Left ventricle myocardium inferior (tissue), 1 donor: Measurements from ENCODE around the gene ULBP1. TPM values are rescaled to one million over a fixed set of nuclear protein-coding genes. Genes with fewer than 3 reads are reported as not detected.
"Not testable (repeated sequence)": the region's sequence is repeated elsewhere in the genome, so short reads cannot be mapped to it uniquely, and the experiment has no call there.

Source experiments
- DNase-seq: peaks from one replicate; pipeline ENCODE4 v3.0.0-alpha.2; 2020
- H3K27ac ChIP-seq: fragments of 200-600 bp; replicated peaks from 2 replicates; pipeline ENCODE4 v1.8.0; 2021
- H3K27me3 ChIP-seq: fragments of 200-600 bp; 2 replicates; pipeline ENCODE4 v1.8.0; 2021; ENCODE audit warnings: low read depth
- H3K36me3 ChIP-seq: fragments of 200-600 bp; 2 replicates; pipeline ENCODE4 v1.8.0; 2021
- H3K4me1 ChIP-seq: fragments of 200-600 bp; 2 replicates; pipeline ENCODE4 v1.8.0; 2021
- H3K4me3 ChIP-seq: fragments of 200-600 bp; 2 replicates; pipeline ENCODE4 v1.8.0; 2021; ENCODE audit warnings: mild to moderate bottlenecking, moderate library complexity
- H3K9me3 ChIP-seq: fragments of 200-600 bp; replicated peaks from 2 replicates; pipeline ENCODE4 v1.8.0; 2021
- intact Hi-C: fragments of 100-400 bp; cut with micrococcal nuclease; formaldehyde crosslinking; loops from one replicate; pipeline ENCODE4 v1.11.0; 2022
- total RNA-seq: library from RNA; stranded (reverse); fragmentation: NEBNext Ultra II Directional; extraction: Animal tissue kit (Norgen Biotek cat#: 25700); gene quantifications from one replicate; pipeline ENCODE4 v1.2.1, GENCODE V29; 2021
- TF ChIP-seq, protein P1 (sequence below): fragments of 200-600 bp; IDR thresholded peaks from 2 replicates; pipeline ENCODE4 v1.8.0; 2021; ENCODE audit warnings: antibody characterized with exemption, mild to moderate bottlenecking, borderline replicate concordance
- donor health status: DM: no; HTN: yes; CAD: no; lungs with severe emphysema.

ULBP1 gene
- total RNA-seq, 1 donor from 2014 or later, result 0.38 TPM

DNA sequence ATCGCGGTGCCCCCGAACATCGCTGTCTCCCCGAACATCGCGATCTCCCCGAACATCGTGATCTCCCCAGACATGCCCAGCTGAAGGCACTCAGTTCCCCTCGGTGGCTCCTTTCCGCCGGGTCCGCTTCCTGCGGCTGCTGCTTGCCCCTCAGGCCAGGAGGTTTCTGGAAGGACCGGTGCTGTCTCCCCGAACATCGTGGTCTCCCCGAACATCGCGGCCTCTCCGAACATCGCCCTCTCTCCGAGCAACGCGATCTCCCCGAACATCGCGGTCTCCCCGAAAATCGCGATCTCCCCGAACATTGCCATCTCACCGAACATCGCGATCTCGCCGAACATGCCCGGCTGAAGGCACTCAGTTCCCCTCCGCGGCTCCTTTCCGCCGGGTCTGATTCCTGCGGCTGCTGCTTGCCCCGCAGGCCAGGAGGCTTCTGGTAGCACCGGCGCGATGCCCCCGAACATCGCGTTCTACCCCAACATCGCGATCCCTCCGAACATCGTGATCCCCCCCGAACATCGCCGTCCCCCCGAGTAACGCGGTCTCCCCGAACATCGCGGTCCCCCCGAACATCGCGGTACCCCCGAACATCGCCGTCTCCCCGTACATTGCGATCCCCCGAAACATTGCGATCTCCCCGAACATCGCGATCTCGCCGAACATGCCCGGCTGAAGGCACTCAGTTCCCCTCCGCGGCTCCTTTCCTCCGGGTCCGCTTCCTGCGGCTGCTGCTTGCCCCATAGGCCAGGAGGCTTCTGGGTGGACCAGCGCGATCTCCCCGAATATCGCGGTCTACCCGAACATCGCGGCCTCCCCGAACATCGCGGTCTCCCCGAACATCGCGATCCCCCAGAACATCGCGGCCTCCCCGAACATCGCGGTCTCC is 808 bp downstream of the ULBP1 start:
- no peak overlapping the region for H3K27ac ChIP-seq
- TF ChIP-seq, protein P1, sequence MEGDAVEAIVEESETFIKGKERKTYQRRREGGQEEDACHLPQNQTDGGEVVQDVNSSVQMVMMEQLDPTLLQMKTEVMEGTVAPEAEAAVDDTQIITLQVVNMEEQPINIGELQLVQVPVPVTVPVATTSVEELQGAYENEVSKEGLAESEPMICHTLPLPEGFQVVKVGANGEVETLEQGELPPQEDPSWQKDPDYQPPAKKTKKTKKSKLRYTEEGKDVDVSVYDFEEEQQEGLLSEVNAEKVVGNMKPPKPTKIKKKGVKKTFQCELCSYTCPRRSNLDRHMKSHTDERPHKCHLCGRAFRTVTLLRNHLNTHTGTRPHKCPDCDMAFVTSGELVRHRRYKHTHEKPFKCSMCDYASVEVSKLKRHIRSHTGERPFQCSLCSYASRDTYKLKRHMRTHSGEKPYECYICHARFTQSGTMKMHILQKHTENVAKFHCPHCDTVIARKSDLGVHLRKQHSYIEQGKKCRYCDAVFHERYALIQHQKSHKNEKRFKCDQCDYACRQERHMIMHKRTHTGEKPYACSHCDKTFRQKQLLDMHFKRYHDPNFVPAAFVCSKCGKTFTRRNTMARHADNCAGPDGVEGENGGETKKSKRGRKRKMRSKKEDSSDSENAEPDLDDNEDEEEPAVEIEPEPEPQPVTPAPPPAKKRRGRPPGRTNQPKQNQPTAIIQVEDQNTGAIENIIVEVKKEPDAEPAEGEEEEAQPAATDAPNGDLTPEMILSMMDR, result no peak
- H3K4me3 ChIP-seq, result peak overlapping the region; percentile 69
- H3K4me1 ChIP-seq, result peaks cover 28% of the 10 kb centered on the region
- H3K36me3 ChIP-seq, result no peaks in the 10 kb centered on the region
- H3K27me3 ChIP-seq, result peaks cover 98% of the 10 kb centered on the region
- no peak for DNase-seq
- intact Hi-C loops, result no loop called here
- no peaks in the 10 kb centered on the region for H3K9me3 ChIP-seq

DNA sequence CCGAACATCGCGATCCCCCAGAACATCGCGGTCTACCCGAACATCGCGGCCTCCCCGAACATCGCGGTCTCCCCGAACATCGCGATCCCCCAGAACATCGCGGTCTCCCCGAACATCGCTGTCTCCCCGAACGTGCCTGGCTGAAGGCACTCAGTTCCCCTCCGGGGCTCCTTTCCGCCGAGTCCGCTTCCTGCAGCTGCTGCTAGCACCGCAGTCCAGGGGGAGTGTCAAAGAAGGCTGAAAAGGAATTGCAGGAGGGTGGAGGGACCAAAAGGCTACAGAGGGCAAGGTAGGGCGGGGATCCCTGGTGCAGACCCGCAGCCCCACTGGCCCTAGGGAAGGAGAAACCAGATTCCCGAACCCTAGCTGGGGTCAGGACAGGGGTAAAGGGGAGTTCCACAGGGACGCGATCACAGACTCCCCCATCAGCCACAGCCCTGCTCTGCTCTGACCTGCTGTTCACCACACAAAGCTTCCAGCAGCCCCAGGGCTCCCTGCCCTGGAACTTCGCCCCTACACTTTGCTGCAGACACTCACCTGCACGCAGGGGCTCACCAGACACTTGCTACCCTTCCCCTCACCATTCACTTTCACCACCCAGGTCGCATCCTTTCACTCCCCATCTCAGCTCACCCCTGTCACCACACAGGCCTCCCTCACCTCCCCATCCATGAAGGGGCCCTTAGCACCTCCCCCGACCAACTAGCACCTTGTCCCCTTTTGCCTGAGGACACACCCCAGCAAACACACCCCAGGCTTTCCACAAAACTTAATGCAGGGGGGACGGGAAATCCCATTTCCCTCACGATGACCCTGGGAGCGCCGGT is 1.7 kb downstream of the ULBP1 start:
- peaks cover 98% of the 10 kb centered on the region for H3K27me3 ChIP-seq
- intact Hi-C loops, result no loop called here
- H3K4me1 ChIP-seq, result peaks cover 28% of the 10 kb centered on the region
- no peak for DNase-seq
- TF ChIP-seq, protein P1, result no peak
- no peak overlapping the region for H3K27ac ChIP-seq
- H3K36me3 ChIP-seq, result no peaks in the 10 kb centered on the region
- H3K4me3 ChIP-seq, result peak overlapping the region; percentile 69
- H3K9me3 ChIP-seq, result no peaks in the 10 kb centered on the region

DNA sequence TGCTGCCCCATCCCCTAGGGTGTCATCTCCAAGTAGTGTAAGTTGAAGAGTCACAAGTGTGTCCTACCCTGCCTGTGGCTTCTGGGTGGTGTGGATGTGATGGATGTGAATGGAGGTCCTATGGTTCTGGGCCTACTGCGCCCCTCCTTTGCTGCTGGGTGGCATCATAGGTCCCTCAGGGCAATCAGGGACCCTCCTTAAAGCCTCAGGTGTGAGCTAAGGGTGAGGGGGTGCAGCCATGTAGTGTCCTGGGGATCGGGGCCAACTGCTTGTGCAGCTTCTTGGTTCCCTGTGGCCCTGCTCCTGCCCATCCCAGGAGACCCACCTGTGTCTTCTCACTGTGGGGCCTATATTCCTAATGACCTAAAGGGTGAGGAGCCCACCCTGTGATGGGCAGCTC is 2.6 kb downstream of the ULBP1 start:
- DNase-seq, intact Hi-C loops, H3K9me3 ChIP-seq, H3K36me3 ChIP-seq, H3K27ac ChIP-seq, H3K4me3 ChIP-seq: not testable (repeated sequence)
- Histone ChIP-seq H3K27me3 (peaks cover 97% of the 10 kb centered on the region), H3K4me1 (peaks cover 28% of the 10 kb centered on the region)

DNA sequence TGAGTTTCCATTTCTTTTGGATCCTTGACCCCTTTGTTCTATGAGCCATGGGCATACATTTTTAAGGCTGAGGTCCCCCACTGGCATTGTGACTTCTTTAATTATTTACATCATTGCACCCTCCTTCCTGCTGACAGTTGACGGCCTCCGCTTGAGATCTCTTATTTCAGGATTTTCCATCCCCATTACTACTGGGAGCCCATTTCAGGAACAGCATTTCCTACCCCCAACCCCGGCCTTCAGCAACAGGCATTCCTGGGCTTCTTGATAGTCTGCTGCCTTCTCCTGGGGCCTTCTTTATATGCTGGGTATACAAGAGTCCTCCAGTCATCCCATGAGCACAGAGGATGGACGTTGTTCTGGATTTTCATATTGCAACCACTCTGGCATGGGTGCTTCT is 3.8 kb downstream of the ULBP1 start:
- Histone ChIP-seq H3K27ac (no peak overlapping the region), H3K36me3 (no peaks in the 10 kb centered on the region), H3K27me3 (peaks cover 96% of the 10 kb centered on the region), H3K4me1 (peaks cover 28% of the 10 kb centered on the region), H3K4me3 (no peak overlapping the region), H3K9me3 (no peaks in the 10 kb centered on the region)
- DNase-seq, result no peak
- intact Hi-C loops, result no loop called here
- TF ChIP-seq, protein P1, result no peak

DNA sequence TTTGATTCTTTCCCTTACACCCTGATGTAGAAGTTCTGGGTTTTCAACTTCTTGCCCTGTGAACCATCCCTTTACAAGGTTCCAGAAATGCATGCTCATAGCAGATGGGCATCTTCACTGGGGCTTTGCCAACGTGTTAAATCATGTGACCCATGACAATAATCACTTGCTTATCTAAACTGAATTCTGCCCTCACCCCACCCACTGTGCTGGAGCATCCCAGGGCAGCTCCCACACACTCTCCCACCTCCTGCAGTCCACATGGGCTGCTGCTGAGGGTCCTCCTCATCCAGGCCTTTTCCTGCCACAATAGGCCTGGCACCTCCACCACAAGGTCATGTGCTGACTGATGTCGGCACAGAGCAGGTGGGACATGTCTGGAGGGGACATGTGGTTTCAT is 4.3 kb downstream of the ULBP1 start:
- H3K4me3 ChIP-seq, DNase-seq, H3K27ac ChIP-seq, H3K36me3 ChIP-seq, intact Hi-C loops, H3K9me3 ChIP-seq: not testable (repeated sequence)
- peaks cover 96% of the 10 kb centered on the region for H3K27me3 ChIP-seq
- H3K4me1 ChIP-seq, result peaks cover 26% of the 10 kb centered on the region

DNA sequence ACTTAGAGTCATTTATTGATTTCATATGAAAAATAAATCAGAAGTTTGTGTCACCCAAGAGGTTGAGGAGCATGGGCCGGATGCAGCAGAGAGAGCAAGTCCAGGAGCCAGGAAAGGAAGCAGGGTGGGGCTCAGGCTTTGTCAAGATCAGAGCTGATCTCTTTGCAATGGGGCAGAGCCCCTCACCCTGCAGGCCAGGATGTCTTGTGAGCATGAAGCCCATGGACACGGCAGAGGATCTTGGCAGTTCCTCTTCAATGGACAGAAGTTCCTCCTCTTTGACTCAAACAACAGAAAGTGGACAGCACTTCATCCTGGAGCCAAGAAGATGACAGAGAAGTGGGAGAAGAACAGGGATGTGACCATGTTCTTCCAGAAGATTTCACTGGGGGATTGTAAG is 5.2 kb downstream of the ULBP1 start:
- H3K9me3 ChIP-seq, H3K4me3 ChIP-seq, H3K36me3 ChIP-seq, H3K27ac ChIP-seq, intact Hi-C loops, DNase-seq: not testable (repeated sequence)
- peaks cover 96% of the 10 kb centered on the region for H3K27me3 ChIP-seq
- H3K4me1 ChIP-seq, result peaks cover 17% of the 10 kb centered on the region
